DND-41 (cell line): ENCODE data around the gene NUDT22.

Experiments
- CTCF ChIP-seq: IDR thresholded peaks from 2 replicates; pipeline ENCODE4 v1.5.1; 2012; ENCODE audit warnings: borderline replicate concordance, low read length, moderate library complexity, mild to moderate bottlenecking; ENCODE audit not compliant: poor library complexity, severe bottlenecking; ENCODE audit errors: extremely low read depth
- EZH2 ChIP-seq: IDR thresholded peaks from 3 replicates; pipeline ENCODE4 v1.6.1; 2012; ENCODE audit warnings: borderline replicate concordance, low read depth, mild to moderate bottlenecking, moderate library complexity, low read length, inconsistent platforms; ENCODE audit not compliant: severe bottlenecking

GRCh38 chr11:64220271-64220670 lies 5.8 kb upstream of the NUDT22 start:
- TF ChIP-seq CTCF (no peak), EZH2 (no peak)
